NCI-H345 treated with DMSO at 0.1 percent for 48 hours (cell line): Measurements from ENCODE around the gene LENEP.
"Not testable (repeated sequence)": the region's sequence is repeated elsewhere in the genome, so short reads cannot be mapped to it uniquely, and the experiment has no call there.

Source experiments
- DNase-seq: peaks from one replicate; lab custom pipeline; 2025; ENCODE audit not compliant: unreplicated experiment; lab: John Stamatoyannopoulos, UW

LENEP gene

GRCh38 chr1:154974808-154975408, 18.5 kb upstream of the LENEP start:
- peak; percentile 100 for DNase-seq

- no peak for DNase-seq
Observed at GRCh38 chr1:154975409-154976059, 17.9 kb upstream of the LENEP start.

- not testable (repeated sequence) for DNase-seq
Observed at GRCh38 chr1:154977762-154978161, 15.6 kb upstream of the LENEP start.

GRCh38 chr1:154978360-154978759, 15.0 kb upstream of the LENEP start:
- DNase-seq = no peak

GRCh38 chr1:154982341-154982740, 11.0 kb upstream of the LENEP start:
- no peak for DNase-seq

GRCh38 chr1:154982897-154983648, 10.3 kb upstream of the LENEP start, which contains the start of gene FLAD1:
FLAD1 (plus strand) TSS chr1:154983344; CDS start chr1:154983695, 351 bp downstream.
- peak; percentile 100 for DNase-seq

- DNase-seq = no peak
Observed at GRCh38 chr1:154983776-154984466, 9.5 kb upstream of the LENEP start.

GRCh38 chr1:154986736-154987135, 6.7 kb upstream of the LENEP start:
- DNase-seq = not testable (repeated sequence)

- no peak for DNase-seq
Observed at GRCh38 chr1:154987326-154987725, 6.1 kb upstream of the LENEP start.

GRCh38 chr1:154988058-154988954, 5.1 kb upstream of the LENEP start:
- DNase-seq = no peak

- DNase-seq = no peak
Observed at GRCh38 chr1:154989195-154989860, 4.1 kb upstream of the LENEP start.

- no peak for DNase-seq
Observed at GRCh38 chr1:154990276-154990675, 3.1 kb upstream of the LENEP start.

GRCh38 chr1:154992721-154993571, 440 bp upstream of the LENEP start:
- DNase-seq = no peak

- DNase-seq = no peak
Observed at GRCh38 chr1:154994269-154994587, 842 bp downstream of the LENEP start.

- no peak for DNase-seq
Observed at GRCh38 chr1:154994591-154994990, 1.2 kb downstream of the LENEP start.

GRCh38 chr1:154995301-154995983, 2.1 kb downstream of the LENEP start:
- DNase-seq = not testable (repeated sequence)

- DNase-seq = no peak
Observed at GRCh38 chr1:154996966-154997701, 3.7 kb downstream of the LENEP start.
